ENCODE data around the gene CCDC117.

CCDC117 gene

DNA sequence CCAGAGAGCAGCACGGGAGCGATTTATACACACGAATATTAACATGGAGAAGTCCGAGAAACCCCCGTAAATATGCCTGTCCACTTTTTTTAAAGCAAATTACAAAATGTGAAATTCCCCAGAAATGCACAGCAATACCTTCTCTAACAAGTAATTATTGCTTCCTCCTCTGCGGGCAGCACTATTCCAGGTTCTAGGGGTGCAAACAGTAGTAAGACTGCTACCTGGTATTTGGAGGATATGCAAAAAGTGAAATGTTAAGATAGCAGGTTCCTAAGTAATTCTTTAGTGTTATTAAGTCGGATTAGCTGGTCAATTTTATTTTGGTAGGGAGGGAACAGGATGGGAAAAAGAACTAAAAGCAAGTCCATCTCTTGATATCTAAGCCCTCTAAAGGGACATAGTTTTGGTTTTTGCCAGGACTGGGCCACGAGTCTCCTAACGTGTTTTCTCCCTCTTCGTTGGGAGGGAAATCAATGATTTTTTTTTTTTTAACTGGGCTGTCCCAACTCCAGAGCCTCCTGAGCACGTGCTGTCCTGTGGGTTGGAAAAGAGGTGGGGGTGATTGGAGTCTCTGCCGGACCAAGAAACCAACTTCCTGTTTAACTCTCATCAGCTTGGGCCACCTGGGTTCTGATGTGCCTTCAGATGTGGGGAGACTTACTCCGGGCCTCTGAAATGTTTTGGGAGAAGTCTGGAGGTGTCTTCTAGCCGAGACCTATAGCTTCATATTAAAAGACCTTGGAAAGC lies 29.5 kb downstream of the CCDC117 start:
- TF ChIP-seq CEBPB (IDR thresholded peaks at IDR 0.05) (no peak), ZBTB7A (IDR thresholded peaks at IDR 0.05; ENCODE audit: low read depth) (no peak), EGR1 (IDR thresholded peaks at IDR 0.05) (no peak), RAD21 (IDR thresholded peaks at IDR 0.05; ENCODE audit: low read depth) (no peak), CREB1 (IDR thresholded peaks at IDR 0.05; ENCODE audit: low read depth) (no peak), FOXM1 (IDR thresholded peaks at IDR 0.05; ENCODE audit: borderline replicate concordance, low read depth) (no peak), TEAD4 (IDR thresholded peaks at IDR 0.05) (no peak), TCF12 (IDR thresholded peaks at IDR 0.05; ENCODE audit: low read depth) (no peak), EP300 (IDR thresholded peaks at IDR 0.05; ENCODE audit: borderline replicate concordance) (no peak), NFIC (IDR thresholded peaks at IDR 0.05) (no peak)
- TF ChIP-seq, protein P1, sequence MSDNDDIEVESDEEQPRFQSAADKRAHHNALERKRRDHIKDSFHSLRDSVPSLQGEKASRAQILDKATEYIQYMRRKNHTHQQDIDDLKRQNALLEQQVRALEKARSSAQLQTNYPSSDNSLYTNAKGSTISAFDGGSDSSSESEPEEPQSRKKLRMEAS (IDR thresholded peaks at IDR 0.05) = no peak
- TF ChIP-seq, protein P2, sequence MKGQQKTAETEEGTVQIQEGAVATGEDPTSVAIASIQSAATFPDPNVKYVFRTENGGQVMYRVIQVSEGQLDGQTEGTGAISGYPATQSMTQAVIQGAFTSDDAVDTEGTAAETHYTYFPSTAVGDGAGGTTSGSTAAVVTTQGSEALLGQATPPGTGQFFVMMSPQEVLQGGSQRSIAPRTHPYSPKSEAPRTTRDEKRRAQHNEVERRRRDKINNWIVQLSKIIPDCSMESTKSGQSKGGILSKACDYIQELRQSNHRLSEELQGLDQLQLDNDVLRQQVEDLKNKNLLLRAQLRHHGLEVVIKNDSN (IDR thresholded peaks at IDR 0.05) = no peak
- TF ChIP-seq, protein P3, sequence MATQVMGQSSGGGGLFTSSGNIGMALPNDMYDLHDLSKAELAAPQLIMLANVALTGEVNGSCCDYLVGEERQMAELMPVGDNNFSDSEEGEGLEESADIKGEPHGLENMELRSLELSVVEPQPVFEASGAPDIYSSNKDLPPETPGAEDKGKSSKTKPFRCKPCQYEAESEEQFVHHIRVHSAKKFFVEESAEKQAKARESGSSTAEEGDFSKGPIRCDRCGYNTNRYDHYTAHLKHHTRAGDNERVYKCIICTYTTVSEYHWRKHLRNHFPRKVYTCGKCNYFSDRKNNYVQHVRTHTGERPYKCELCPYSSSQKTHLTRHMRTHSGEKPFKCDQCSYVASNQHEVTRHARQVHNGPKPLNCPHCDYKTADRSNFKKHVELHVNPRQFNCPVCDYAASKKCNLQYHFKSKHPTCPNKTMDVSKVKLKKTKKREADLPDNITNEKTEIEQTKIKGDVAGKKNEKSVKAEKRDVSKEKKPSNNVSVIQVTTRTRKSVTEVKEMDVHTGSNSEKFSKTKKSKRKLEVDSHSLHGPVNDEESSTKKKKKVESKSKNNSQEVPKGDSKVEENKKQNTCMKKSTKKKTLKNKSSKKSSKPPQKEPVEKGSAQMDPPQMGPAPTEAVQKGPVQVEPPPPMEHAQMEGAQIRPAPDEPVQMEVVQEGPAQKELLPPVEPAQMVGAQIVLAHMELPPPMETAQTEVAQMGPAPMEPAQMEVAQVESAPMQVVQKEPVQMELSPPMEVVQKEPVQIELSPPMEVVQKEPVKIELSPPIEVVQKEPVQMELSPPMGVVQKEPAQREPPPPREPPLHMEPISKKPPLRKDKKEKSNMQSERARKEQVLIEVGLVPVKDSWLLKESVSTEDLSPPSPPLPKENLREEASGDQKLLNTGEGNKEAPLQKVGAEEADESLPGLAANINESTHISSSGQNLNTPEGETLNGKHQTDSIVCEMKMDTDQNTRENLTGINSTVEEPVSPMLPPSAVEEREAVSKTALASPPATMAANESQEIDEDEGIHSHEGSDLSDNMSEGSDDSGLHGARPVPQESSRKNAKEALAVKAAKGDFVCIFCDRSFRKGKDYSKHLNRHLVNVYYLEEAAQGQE (IDR thresholded peaks at IDR 0.05; ENCODE audit: low read depth) = no peak

DNA sequence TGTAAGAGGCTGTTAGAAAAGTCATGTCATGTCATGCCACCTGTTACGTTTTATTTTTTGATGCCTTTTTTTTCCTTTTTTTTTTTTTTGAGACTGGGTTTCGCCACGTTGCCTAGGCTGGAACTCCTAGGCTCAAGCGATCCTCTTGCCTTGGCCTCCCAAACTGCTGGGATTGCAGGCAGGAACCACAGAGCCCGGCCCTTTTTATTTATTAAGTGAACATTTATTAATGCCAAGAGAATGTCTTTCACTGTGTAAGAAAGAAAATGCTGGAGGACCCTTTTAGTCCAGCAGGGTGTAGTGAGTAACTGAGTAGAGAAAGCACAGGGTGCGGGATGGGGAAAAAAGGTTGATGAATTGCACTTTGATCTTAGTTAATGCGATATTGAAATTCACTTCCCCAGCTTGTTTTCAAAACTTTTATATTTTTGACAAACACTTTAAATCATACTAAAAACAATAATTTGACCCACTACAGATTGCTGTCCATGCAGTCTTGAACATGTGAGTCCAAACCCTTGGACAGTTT lies 30.2 kb downstream of the CCDC117 start:
- TF ChIP-seq ZBTB7A (IDR thresholded peaks at IDR 0.05; ENCODE audit: low read depth) (no peak), TCF12 (IDR thresholded peaks at IDR 0.05; ENCODE audit: low read depth) (no peak), CEBPB (IDR thresholded peaks at IDR 0.05) (no peak), TEAD4 (IDR thresholded peaks at IDR 0.05) (no peak), TAF1 (IDR thresholded peaks at IDR 0.05; ENCODE audit: low read depth) (no peak), FOXM1 (IDR thresholded peaks at IDR 0.05; ENCODE audit: borderline replicate concordance, low read depth) (no peak), EP300 (IDR thresholded peaks at IDR 0.05; ENCODE audit: borderline replicate concordance) (no peak)

DNA sequence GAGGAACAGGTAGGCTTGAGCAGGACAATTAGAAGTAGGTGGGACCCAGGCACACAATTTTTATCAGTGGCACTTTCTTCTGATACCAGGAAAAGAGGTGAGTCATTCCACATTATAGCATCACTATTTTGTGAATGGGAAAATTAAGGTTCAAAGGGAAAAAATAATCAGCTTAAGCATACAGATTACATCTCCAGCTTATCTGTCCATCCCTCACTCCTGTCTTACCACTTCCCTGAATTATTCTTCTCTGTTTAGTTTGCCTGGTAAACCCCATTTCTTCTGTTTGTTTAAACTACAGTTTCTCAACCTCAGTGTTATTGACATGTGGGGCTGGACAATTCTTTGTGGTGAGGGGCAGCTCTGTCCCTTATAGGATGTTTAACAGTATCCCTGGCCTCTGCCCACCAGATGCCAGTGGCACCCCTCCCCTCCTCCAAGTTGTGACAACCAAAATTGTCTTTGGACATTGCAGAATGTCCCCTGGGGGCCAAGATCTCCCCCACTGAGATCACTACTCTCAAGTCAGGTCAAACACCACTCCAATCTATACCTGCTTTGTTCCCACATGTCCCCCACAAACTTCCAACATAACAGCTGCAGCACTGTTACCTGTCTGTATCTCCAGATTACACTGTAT lies 36.3 kb downstream of the CCDC117 start:
- TF ChIP-seq, protein P2 (IDR thresholded peaks at IDR 0.05) = no peak
- TF ChIP-seq EP300 (IDR thresholded peaks at IDR 0.05; ENCODE audit: borderline replicate concordance) (no peak), TAF1 (IDR thresholded peaks at IDR 0.05; ENCODE audit: low read depth) (no peak), RAD21 (IDR thresholded peaks at IDR 0.05; ENCODE audit: low read depth) (no peak), TEAD4 (IDR thresholded peaks at IDR 0.05) (no peak), ZBTB7A (IDR thresholded peaks at IDR 0.05; ENCODE audit: low read depth) (no peak), FOXM1 (IDR thresholded peaks at IDR 0.05; ENCODE audit: borderline replicate concordance, low read depth) (no peak), YY1 (IDR thresholded peaks at IDR 0.05; ENCODE audit: low read depth) (no peak), EGR1 (IDR thresholded peaks at IDR 0.05) (no peak), TCF12 (IDR thresholded peaks at IDR 0.05; ENCODE audit: low read depth) (no peak), CREB1 (IDR thresholded peaks at IDR 0.05; ENCODE audit: low read depth) (no peak), CEBPB (IDR thresholded peaks at IDR 0.05) (no peak), NFIC (IDR thresholded peaks at IDR 0.05) (no peak)
- TF ChIP-seq, protein P3 (IDR thresholded peaks at IDR 0.05; ENCODE audit: low read depth) = no peak
- TF ChIP-seq, protein P1 (IDR thresholded peaks at IDR 0.05) = no peak

DNA sequence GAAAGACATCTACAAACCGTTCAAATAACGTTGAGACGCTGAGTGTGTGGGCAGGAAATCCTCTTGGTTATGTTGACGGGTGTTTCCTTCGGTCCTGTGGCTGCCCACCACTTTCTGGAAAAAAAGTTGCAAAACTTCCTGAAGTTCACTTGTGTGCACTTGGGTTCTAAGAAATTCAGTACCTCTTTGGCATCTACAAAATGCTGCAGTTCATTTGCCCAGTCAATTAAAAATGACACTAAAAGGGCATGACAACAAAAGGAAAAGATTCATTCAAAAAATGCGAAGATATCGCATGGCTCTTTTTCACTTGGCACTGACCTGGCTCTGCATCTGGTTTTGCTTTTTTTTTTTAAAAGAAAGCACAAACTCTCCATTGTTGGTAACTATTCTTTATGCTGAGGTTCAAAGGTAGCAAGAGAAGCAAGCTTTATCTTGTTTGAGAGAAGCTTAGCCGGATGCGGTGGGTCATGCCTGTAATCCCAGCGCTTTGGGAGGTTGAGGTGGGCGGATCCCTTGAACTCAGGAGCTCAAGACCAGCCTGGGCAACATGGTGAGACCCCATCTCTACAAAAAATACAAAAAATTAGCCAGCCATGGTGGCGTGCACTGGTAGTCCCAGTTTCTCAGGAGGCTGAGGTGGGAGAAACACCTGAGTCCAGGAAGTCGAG lies 38.5 kb downstream of the CCDC117 start:
- TF ChIP-seq TCF12 (IDR thresholded peaks at IDR 0.05; ENCODE audit: low read depth) = no peak
- TF ChIP-seq YY1 (IDR thresholded peaks at IDR 0.05; ENCODE audit: low read depth) = no peak
- TF ChIP-seq, protein P3 (IDR thresholded peaks at IDR 0.05; ENCODE audit: low read depth) = no peak
- no peak for TF ChIP-seq EP300 (IDR thresholded peaks at IDR 0.05; ENCODE audit: borderline replicate concordance)
- TF ChIP-seq, protein P2 (IDR thresholded peaks at IDR 0.05) = no peak
- TF ChIP-seq EGR1 (IDR thresholded peaks at IDR 0.05) = no peak
- TF ChIP-seq TEAD4 (IDR thresholded peaks at IDR 0.05) = no peak
- TF ChIP-seq ZBTB7A (IDR thresholded peaks at IDR 0.05; ENCODE audit: low read depth) = no peak
- no peak for TF ChIP-seq TAF1 (IDR thresholded peaks at IDR 0.05; ENCODE audit: low read depth)
